HG02678 (cell line): ENCODE measurements around the gene PPIP5K2.
"Not testable (repeated sequence)": the region's sequence is repeated elsewhere in the genome, so short reads cannot be mapped to it uniquely, and the experiment has no call there.

Source experiments
- ATAC-seq: cut with Tn5 transposase; IDR thresholded peaks from one replicate; pipeline ENCODE4 v1.9.1; 2021; ENCODE audit warnings: mild to moderate bottlenecking, moderate library complexity; ENCODE audit not compliant: unreplicated experiment

The PPIP5K2 gene

DNA sequence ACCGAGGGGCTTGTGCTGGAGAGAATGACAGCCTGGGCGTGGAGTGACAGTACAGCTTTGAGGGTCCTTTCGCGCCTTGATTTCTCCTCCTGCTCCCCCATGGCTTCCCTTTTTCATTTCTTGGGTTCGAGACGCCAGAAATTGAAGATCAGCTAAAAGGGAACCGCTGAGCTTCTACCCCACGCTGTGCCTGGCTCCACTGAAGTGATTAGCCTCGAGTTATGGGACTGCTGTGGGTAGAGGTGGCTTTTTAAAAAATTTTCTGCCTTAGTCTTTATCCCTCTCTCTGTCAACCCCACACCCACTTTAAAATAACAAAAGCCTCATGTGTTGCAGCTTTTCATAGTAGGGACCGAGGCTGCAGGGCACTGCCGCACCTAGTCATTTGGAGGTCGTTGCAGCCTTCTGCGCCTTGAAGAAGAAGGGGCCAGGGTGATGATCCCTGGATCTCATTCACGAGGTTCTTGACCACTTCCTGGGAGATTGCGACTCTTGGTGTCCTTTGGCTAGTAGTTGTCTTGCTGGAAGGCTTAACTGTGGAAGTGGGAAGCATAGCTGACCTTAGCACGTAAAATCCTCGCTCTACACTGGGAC, 603 bp downstream of the PPIP5K2 start:
- ATAC-seq: no peak

DNA sequence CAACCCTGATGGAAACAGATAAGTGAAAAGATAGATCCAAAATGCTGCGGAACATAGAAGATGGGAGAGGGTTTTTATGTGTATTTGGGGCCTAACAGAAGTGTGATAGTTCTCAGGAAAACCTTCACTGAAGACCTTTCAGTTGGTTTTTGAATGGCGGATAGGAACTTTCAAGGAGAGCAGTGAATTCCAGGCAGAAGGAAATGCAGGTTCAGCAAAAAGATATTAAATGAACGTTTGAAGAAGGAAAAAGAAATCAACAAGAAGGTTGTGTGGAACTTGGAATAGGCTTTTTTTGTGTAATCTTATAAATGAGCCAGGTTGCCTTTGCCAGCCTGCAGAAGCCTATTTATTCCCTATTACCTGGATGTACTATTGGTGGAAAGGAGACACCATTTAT, 2.1 kb downstream of the PPIP5K2 start:
- no peak for ATAC-seq

DNA sequence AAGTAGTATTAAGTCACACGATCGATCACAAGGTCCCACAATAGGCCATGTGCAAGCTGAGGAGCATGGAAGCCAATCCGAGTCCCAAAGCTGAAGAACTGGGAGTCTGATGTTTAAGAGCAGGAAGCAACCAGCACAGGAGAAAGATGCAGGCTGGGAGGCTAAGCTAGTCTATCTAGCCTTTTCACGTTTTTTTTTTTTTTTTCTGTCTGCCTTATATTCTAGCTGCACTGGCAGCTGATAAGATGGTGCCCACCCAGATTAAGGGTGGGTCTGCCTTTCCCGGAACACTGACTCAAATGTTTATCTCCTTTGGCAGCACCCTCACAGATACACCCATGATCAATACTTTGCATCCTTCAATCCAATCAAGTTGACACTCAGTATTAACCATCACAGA, 6.5 kb downstream of the PPIP5K2 start:
- ATAC-seq: no peak

GRCh38 chr5:103127292-103127817, 7.3 kb downstream of the PPIP5K2 start:
- ATAC-seq: no peak

GRCh38 chr5:103128202-103128601, 8.1 kb downstream of the PPIP5K2 start:
- ATAC-seq: no peak

DNA sequence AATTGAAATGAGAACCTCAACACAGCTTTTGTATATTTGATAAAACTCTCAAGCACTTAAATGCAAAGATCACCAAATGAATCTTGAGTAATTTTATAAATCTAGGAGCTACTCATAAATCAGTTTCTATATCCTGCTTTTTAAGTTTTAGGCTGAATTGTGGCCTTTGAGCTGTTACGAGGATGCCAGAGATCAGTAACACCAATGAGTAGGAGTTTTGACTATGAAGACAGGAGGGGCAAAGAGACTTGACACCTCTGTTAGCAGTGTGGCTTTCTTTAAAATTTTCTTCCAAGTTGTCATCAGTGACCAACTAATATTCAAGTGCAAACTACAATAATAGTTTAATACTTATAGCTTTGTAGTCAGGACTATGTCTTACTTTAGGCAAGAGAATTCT, 12.6 kb downstream of the PPIP5K2 start:
- no peak for ATAC-seq

DNA sequence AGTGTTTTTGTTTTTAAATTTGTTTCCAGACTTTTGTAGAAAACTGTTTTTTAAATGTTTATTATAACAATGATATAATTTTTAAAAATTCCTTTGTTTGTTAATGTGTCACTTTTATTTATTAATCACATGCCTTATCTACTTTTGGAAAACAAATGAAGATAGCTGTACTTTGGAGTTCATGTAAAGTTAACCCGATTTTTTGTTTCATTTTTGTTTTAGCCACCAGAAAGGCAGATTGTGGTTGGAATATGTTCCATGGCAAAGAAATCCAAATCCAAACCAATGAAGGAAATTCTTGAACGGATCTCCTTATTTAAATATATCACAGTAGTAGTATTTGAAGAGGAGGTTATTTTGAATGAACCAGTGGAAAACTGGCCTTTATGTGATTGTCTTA, 13.1 kb downstream of the PPIP5K2 start:
- ATAC-seq: no peak

- no peak for ATAC-seq
Observed at GRCh38 chr5:103135461-103135860, 15.4 kb downstream of the PPIP5K2 start.

GRCh38 chr5:103138202-103138690, 18.1 kb downstream of the PPIP5K2 start:
- ATAC-seq: no peak

- ATAC-seq: peak; percentile 98
Observed at GRCh38 chr5:103139264-103139865, 19.3 kb downstream of the PPIP5K2 start.

DNA sequence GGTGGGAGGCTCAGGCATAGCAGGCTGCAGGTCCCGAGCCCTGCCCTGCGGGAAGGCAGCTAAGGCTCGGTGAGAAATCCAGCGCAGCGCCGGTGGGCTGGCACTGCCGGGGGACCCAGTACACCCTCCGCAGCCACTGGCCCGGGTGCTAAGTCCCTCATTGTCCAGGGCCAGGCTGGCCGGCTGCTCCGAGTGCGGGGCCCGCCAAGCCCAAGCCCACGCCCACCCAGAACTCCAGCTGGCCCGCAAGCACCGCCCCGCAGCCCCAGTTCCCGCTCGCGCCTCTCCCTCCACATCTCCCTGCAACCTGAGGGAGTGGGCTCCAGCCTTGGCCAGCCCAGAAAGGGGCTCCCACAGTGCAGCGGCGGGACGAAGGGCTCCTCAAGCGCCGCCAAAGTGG, 22.0 kb downstream of the PPIP5K2 start:
- ATAC-seq: not testable (repeated sequence)

- no peak for ATAC-seq
Observed at GRCh38 chr5:103145196-103145595, 25.1 kb downstream of the PPIP5K2 start.

- ATAC-seq: no peak
Observed at GRCh38 chr5:103148213-103148612, 28.1 kb downstream of the PPIP5K2 start.

- ATAC-seq: no peak
Observed at GRCh38 chr5:103151156-103151555, 31.1 kb downstream of the PPIP5K2 start.

GRCh38 chr5:103166706-103167105, 46.6 kb downstream of the PPIP5K2 start:
- ATAC-seq: no peak

- no peak for ATAC-seq
Observed at GRCh38 chr5:103174147-103174546, 54.0 kb downstream of the PPIP5K2 start.

- ATAC-seq: no peak
Observed at GRCh38 chr5:103177543-103177942, 57.4 kb downstream of the PPIP5K2 start.

DNA sequence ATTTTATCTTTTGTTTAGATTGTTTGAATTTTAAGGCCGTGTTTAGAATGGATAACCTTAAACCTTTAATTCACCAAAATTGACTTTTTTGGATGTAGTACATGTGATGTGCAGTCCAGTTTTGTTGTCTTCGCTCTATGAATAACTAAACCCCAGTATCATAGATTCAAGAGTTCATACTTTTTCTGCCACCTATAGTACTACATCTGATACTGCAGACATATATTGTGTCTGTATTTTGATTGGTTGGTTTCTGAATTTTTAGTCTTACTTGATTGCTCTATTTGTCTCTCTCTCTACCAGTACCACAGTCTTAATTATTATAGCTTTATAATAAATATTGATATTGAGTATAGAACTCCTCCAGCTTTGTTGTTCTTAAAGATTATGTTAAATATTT, 58.1 kb downstream of the PPIP5K2 start:
- no peak for ATAC-seq

- ATAC-seq: no peak
Observed at GRCh38 chr5:103186152-103186551, 66.1 kb downstream of the PPIP5K2 start.

DNA sequence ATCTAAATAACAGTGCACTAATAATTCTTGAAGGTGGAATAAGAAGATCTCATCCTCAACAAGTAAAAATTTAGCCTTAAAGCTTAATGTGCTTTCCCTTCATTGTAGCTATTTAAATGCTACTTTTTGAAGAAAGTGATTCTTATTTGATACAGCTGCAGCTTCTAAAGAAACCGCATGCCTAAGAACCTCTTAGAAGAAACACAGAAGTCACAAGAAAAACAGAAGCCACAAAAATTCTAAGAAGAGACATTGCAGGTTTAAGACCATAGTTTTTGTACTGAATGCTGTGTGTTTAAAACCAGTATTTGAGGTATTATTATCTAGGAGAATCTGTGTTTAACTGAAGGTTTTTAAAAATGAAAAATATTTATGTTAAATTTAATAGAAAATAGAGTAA, 68.3 kb downstream of the PPIP5K2 start:
- no peak for ATAC-seq

- ATAC-seq: no peak
Observed at GRCh38 chr5:103203226-103203625, 83.1 kb downstream of the PPIP5K2 start.

- ATAC-seq: not testable (repeated sequence)
Observed at GRCh38 chr5:103204990-103205389, 84.9 kb downstream of the PPIP5K2 start.
